ENCODE measurements around the gene NPHP4. TPM values are rescaled to one million over a fixed set of nuclear protein-coding genes. Genes with fewer than 3 reads are reported as not detected.

The NPHP4 gene
- polyA plus RNA-seq, 1 of the 3 experiments (the other 2 are of a cell fraction): 7.0 TPM

- Histone ChIP-seq H3K4me3 (ENCODE audit: low read depth in 2 of 2, low read length in 1 of 2) (no peak overlapping the region), H4K20me1 (ENCODE audit: insufficient read depth) (no peaks in the 10 kb centered on the region), H3K27me3 (ENCODE audit: insufficient read depth) (no peaks in the 10 kb centered on the region), H3K9ac (no peak overlapping the region), H3K79me2 (ENCODE audit: insufficient read depth) (no peaks in the 10 kb centered on the region), H3K9me3 (no peaks in the 10 kb centered on the region), H3K4me2 (no peak overlapping the region), H3K9me2 (no peaks in the 10 kb centered on the region), H3K27ac (ENCODE audit: low read depth in 2 of 2, low read length in 1 of 2) (no peak overlapping the region), H3K36me3 (replicated peaks in 1 of 2; ENCODE audit: control insufficient read depth in 1 of 2, insufficient read depth in 2 of 2, low read length in 1 of 2) (peaks cover 0 to 17% of the 10 kb centered on the region in 2 experiments), H3F3A (replicated peaks; ENCODE audit: insufficient read depth) (no peaks in the 10 kb centered on the region), H2AFZ (ENCODE audit: low read depth) (no peak overlapping the region), H3K4me1 (ENCODE audit: control insufficient read depth in 1 of 2, insufficient read depth in 2 of 2, low read depth in 1 of 2, low read length in 1 of 2) (peaks cover 0 to 7% of the 10 kb centered on the region in 2 experiments; a peak in 1 of 4 replicates)
- CTCF ChIA-PET: no interaction called here
- DNase-seq: no peak
- 96% methylated on average over 10 of the region's 10 CpGs for WGBS (ENCODE audit: low lambda C conversion rate)
- POLR2A ChIA-PET: no interaction called here
- TF ChIP-seq USF2 (IDR thresholded peaks at IDR 0.05; ENCODE audit: borderline replicate concordance, low read depth, low read length) (no peak), RFX5 (IDR thresholded peaks at IDR 0.05; ENCODE audit: low read length) (no peak), TCF12 (IDR thresholded peaks at IDR 0.05) (no peak), NFIC (IDR thresholded peaks at IDR 0.05; ENCODE audit: borderline replicate concordance) (no peak), EZH2phosphoT487 (IDR thresholded peaks at IDR 0.05; ENCODE audit: borderline replicate concordance, low read depth) (no peak), GABPA (IDR thresholded peaks at IDR 0.05; ENCODE audit: low read depth) (no peak), MEF2A (IDR thresholded peaks at IDR 0.05; ENCODE audit: borderline replicate concordance, low read depth) (no peak), RXRA (IDR thresholded peaks at IDR 0.05; ENCODE audit: borderline replicate concordance, low read depth) (no peak), SIN3A (IDR thresholded peaks at IDR 0.05; ENCODE audit: borderline replicate concordance, low read depth, low read length) (no peak), TEAD4 (IDR thresholded peaks at IDR 0.05; ENCODE audit: borderline replicate concordance, insufficient read depth) (no peak), EP300 (IDR thresholded peaks at IDR 0.05; ENCODE audit: borderline replicate concordance in 1 of 2, low read depth in 1 of 2, low read length in 1 of 2) (no peak)
Observed at GRCh38 chr1:5955479-5955977, 36.7 kb downstream of the NPHP4 start.

GRCh38 chr1:5954964-5955363, 37.3 kb downstream of the NPHP4 start:
- H3K27me3 ChIP-seq (ENCODE audit: insufficient read depth): no peaks in the 10 kb centered on the region
- H3K4me3 ChIP-seq (ENCODE audit: low read depth in 2 of 2, low read length in 1 of 2): no peak overlapping the region
- WGBS (ENCODE audit: low lambda C conversion rate): 93% methylated on average over 5 of the region's 5 CpGs
- H3K36me3 ChIP-seq (replicated peaks in 1 of 2; ENCODE audit: control insufficient read depth in 1 of 2, insufficient read depth in 2 of 2, low read length in 1 of 2): peaks cover 0 to 17% of the 10 kb centered on the region in 2 experiments
- no peaks in the 10 kb centered on the region for H3K9me3 ChIP-seq
- H3F3A ChIP-seq (replicated peaks; ENCODE audit: insufficient read depth): no peaks in the 10 kb centered on the region
- no peak overlapping the region for H2AFZ ChIP-seq (ENCODE audit: low read depth)
- POLR2A ChIA-PET: no interaction called here
- H3K79me2 ChIP-seq (ENCODE audit: insufficient read depth): no peaks in the 10 kb centered on the region
- no peak overlapping the region for H3K9ac ChIP-seq
- no peak overlapping the region for H3K27ac ChIP-seq (ENCODE audit: low read depth in 2 of 2, low read length in 1 of 2)
- no peaks in the 10 kb centered on the region for H4K20me1 ChIP-seq (ENCODE audit: insufficient read depth)
- no peak for DNase-seq
- peaks cover 0 to 3% of the 10 kb centered on the region in 2 experiments; a peak in 1 of 4 replicates for H3K4me1 ChIP-seq (ENCODE audit: control insufficient read depth in 1 of 2, insufficient read depth in 2 of 2, low read depth in 1 of 2, low read length in 1 of 2)
- no peaks in the 10 kb centered on the region for H3K9me2 ChIP-seq
- no peak overlapping the region for H3K4me2 ChIP-seq
- CTCF ChIA-PET: no interaction called here
- TF ChIP-seq FOXJ3 (CRISPR knock-in tag; IDR thresholded peaks at IDR 0.05) (no peak), SIN3A (IDR thresholded peaks at IDR 0.05; ENCODE audit: borderline replicate concordance, low read depth, low read length) (no peak), ELF1 (IDR thresholded peaks at IDR 0.05) (no peak), REST (IDR thresholded peaks at IDR 0.05; ENCODE audit: low read depth, low read length) (no peak), RXRA (IDR thresholded peaks at IDR 0.05; ENCODE audit: borderline replicate concordance, low read depth) (no peak), NRF1 (IDR thresholded peaks at IDR 0.05; ENCODE audit: low read depth, low read length) (no peak), USF1 (IDR thresholded peaks at IDR 0.05; ENCODE audit: borderline replicate concordance, low read depth) (no peak), MAX (IDR thresholded peaks at IDR 0.05; ENCODE audit: low read depth) (no peak)
- TF ChIP-seq, protein P1, sequence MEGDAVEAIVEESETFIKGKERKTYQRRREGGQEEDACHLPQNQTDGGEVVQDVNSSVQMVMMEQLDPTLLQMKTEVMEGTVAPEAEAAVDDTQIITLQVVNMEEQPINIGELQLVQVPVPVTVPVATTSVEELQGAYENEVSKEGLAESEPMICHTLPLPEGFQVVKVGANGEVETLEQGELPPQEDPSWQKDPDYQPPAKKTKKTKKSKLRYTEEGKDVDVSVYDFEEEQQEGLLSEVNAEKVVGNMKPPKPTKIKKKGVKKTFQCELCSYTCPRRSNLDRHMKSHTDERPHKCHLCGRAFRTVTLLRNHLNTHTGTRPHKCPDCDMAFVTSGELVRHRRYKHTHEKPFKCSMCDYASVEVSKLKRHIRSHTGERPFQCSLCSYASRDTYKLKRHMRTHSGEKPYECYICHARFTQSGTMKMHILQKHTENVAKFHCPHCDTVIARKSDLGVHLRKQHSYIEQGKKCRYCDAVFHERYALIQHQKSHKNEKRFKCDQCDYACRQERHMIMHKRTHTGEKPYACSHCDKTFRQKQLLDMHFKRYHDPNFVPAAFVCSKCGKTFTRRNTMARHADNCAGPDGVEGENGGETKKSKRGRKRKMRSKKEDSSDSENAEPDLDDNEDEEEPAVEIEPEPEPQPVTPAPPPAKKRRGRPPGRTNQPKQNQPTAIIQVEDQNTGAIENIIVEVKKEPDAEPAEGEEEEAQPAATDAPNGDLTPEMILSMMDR (IDR thresholded peaks at IDR 0.05): no peak
